NCI-H82 (cell line): ENCODE results near the gene RAB26.

ENCODE experiments used
- DNase-seq: peaks from one replicate; lab custom pipeline; 2025; lab: John Stamatoyannopoulos, UW

Gene RAB26

DNA sequence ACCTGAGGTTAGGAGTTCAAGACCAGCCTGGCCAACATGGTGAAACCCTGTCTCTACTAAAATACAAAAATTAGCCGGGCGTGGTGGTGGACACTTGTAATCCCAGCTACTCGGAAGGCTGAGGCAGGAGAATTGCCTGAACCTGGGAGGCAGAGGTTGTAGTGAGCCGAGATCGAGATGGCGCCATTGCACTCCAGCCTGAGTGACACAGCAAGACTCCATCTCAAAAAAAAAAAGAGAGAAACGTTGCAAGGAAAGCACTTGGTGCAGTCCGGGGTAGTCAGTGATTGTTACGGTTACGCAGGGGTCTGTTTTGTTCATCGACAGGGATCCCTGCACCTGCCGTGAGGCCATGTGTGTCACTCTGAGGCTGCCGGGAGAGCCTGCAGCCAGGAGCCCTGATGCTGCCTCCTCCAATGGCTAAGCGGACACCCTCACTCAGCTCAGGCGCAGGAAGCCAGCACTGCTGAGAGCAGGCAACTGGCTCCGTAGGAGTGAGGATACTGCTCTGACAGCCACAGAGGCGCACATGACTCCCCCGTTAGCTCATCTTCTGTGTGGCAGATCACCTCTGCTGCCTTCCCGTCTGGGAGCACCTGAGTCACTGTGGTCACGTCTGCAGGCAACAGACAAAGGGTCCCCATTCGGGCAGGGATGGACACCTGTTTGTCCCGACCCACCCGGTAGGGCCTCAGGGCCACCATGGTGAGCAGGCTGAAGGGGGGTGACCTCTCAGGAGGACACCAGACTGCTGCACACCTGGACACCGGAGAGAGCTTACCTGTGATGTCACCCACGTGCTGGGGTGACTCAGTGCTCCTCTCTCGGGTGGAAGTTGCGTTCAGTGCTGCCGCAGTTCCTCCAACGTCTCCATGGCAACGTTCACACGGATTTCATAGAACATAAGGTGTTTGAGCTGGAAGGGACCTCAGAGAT, 5.2 kb upstream of the RAB26 start:
- DNase-seq = no peak

DNA sequence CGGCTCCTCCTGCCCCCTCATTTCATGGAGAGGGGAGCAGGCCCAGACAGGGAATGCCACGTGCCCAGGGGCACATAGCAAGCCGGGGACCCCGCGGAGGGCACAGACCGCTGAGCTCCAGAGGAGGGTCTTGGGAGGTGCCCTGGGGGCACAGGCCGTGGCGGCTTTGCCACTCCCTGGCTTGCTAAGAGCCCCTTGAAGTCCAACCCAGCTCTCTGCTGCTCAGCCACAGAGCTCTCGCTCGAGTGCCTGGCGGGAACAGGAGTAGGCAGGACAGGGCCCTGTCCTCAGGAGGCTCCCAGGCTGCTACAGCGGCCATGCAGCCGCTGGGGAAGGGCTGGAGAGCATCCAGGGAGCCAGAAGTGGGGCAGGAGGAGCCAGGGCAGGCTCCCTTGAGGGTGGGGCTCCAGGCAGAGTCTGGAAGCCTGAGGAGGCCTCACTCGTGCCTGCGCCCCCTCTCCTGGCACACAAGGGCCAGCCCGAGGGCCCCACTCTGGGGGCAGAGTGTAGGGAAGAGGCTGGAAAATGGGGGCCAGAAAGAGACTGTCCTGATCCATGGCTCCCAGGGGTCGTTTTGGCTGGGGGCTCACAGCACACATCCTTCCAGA, 4.4 kb upstream of the RAB26 start:
- DNase-seq = no peak

- DNase-seq = no peak
These were observed 2.6 kb upstream of the RAB26 start for GRCh38 chr16:2145843-2146242.

GRCh38 chr16:2147378-2147777, 1.0 kb upstream of the RAB26 start:
- peak; percentile 52 for DNase-seq

DNA sequence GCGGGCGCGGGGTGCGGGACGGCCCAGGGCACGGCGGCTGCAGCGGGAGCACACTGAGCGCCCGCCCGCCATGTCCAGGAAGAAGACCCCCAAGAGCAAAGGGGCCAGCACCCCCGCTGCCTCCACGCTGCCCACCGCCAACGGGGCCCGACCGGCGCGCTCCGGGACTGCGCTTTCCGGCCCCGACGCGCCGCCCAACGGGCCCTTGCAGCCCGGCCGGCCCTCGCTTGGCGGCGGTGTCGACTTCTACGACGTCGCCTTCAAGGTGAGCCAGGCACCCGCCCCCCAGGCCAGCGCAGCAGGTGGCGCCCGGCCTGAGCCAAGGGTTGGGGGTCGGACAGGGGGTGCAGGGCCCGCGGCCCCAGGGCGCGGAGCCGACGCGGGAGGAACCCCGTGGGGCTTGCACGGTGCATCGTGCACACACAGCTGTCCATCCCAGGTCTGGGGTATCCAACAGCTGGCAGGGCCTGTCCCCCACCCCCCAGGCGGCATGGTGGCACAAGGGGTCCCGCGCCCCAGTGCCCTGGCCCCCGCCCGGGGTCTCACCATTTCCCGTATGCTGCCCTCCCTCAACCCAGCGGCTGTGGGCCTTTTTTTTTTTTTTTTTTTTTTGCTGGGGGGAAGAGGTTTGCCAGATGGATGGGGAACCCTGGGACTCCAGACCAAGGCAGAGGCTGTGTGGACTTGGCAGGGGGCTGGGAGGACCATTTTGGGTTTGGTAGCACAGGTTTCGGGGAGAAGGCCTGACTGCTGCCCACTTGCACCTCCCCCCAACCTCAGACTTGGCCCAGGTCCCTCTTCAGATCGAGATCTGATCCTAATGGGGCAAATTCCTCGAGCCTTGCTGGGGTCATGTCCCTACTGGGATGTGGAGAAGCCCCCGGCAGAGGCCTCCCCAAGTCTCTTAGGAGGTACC, 547 bp downstream of the RAB26 start:
- peak; percentile 72 for DNase-seq

DNA sequence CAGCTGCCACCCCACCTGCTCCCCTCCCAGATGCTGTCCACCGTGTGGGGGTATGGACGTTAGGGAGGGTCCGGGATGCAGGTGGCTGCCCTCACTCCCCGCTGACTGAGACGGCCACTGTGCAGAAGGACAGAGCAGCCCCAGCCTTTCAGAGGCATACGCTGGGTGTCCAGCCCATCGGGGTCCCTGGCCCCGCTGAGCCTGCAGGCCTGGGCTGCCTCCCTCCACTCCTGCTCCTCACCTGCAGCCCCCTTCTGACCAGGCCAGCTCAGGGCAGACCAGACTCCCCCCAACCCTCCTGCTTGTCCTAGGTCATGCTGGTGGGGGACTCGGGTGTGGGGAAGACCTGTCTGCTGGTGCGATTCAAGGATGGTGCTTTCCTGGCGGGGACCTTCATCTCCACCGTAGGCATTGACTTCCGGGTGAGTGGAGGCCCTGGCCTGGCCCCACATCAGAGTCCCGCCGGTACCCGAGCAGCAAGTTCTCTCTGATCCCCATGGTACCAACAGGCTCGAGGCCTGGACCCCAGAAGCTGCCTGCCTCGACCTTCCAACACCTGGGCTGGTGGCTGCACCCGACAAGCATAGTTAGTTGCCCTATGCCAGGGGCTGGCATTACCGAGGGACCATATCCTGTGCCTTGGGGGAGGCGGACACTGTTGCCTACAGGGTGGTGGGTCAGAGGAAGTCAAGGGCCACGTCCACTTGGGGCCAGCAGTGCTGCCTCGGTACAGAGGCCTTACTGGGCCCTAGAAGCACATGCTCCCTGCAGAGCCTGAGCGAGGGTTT, 1.4 kb downstream of the RAB26 start:
- peak; percentile 78 for DNase-seq

DNA sequence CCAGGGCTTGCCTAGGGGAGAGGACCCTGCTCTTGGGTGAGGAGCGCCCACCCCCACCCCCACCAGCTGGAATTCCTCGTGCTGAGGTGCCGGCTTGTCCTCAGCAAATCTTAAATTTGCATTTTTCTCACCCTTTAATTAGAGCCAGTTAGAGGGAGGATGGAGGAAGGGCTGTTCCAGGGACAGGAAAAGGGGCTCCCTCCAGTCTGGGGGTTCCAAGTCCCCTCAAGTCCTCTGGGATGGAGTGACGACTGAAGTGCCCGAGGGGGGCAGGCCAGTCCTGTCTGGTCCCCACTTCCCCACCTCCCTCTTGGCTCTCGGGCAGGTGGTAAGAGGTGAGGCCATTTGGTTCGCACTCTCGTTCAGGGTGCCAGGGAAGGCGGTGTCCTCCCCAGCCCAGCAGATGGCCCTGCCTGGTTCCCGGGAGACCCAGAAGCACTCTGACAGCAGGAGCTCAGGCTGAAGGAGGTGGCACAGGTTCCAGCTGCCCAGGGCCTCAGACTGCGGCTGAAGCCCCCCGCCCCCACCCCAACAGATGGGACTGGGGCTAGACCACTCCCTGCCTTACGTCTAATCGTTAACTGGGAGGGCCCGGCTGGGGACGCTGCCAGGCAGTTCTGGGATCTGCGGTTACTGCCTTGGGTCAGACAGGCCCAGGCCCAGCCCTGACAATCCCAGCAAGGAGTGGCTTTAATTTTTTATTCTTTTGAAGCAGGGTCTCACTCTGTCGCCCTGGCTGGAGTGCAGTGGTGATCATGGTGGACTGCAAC, 2.2 kb downstream of the RAB26 start:
- peak; percentile 99 for DNase-seq

GRCh38 chr16:2151188-2152091, 3.0 kb downstream of the RAB26 start:
- peak; percentile 92 for DNase-seq

DNA sequence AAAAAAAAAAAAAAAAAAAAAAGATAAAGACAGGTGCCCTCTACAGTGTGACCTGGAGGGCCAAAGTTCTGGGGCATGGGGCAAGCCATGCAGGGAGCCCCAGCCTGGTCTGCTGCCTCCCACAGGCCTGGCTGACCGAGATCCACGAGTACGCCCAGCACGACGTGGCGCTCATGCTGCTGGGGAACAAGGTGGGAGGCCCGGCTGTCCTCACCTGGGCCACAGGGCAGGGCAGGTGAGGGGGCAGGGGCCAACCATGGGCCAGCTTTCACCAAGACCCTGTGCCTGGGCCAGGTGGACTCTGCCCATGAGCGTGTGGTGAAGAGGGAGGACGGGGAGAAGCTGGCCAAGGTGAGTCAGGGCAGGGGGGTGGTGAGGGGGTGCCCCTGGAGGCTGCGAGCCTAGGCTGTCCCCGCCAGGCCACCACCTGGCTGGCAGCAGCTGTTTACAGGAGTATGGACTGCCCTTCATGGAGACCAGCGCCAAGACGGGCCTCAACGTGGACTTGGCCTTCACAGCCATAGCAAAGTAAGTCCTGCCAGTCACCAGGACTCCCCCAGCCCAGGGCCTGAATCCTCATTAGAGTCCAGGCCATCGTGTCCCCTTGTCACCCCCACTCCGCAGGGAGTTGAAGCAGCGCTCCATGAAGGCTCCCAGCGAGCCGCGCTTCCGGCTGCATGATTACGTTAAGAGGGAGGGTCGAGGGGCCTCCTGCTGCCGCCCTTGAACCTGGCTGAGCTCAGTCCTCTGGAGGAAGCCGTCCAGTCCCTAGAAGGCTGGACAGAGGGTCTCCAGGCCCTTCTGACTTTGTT, 4.5 kb downstream of the RAB26 start:
- peak; percentile 65 for DNase-seq

- peak; percentile 76 for DNase-seq
These were observed 6.2 kb downstream of the RAB26 start for GRCh38 chr16:2154533-2155090.

DNA sequence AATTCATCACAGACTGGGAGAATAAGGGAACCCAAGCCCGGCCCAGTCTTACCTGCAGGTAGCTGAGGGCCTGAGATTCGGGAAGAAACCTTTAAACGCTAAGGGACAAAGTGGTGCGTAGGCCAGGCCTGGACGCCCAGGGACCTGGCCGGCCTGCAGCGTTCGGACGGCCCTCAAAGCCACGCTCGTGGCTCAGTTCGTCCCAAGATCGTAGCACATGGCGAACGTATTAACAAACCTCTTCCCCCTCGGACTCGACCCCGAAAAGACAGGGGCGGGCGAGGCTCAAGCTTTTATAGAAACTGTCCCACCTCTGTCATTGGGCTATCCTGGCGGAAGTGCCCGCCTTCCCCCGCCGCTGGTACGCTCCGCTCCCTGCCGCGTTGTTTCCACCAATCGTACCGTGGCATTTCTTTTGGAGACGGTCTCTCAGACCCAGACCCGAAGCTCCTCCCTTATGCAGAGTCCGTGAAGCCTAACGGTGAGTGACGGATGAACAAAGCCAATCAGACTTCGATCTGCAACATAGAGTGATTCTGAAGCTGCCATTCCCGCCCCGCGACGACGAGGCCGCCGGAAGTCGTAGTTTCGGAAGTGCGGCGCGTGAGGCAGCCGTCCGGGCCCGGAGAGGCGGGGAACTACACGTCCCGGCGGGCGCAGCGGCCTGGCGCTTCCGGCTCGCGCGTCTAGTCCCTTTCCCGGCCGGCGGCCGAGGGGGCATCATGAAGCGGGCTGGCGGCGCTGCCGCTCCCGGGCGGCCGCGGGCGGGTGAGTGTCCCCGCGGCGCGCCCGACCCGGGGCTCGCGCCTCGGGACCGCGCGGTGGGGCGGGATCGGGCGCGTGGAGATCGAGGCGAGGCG, 6.9 kb downstream of the RAB26 start, which contains the start of gene TRAF7:
Gene TRAF7, plus strand, starts transcription at position 692 of the 860 bp plus-strand sequence. CDS start 8,139 bp downstream, outside the sequence.
- DNase-seq = peak; percentile 100

DNA sequence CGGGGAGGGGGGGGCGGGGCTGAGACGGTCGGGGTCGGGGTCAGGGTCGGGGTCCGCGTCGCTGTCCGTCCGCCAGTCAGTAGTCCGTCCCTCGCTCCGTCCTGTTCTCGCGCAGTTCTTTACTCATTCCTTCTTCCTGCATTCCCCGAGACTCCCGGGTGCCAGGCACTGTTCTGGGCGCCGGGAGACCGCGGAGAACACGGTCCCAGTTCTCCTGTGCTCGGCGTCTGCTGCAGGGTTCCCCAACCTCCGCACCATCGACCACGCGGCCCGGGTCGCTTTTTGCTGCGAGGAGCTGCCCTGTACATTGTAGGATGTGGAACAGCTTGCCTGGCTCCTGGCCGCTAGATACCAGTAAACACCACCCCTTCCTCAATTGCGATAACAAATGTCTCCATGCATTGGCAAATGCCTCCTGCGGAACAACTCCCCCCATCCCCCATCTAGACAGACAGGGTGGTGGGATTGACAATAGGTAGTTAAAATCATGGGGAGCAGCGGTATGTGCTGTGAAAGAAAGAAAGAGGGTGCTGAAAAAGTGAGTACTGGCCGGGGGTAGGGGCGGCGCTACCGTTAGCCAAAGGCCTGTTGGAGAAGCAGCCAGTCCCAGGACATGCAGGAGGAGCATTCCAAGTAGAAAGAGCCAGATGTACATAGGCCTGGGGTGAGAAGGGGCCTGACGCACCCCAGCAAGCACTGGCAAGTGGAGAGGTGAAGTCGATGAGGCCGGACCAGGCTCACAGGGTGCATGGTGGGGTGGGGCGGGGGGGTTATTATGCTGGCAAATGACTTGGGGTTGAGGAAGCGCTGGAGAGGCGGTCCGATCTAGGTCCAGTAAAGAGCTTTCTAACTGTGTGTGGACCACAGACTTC, 7.8 kb downstream of the RAB26 start:
- peak; percentile 35 for DNase-seq

DNA sequence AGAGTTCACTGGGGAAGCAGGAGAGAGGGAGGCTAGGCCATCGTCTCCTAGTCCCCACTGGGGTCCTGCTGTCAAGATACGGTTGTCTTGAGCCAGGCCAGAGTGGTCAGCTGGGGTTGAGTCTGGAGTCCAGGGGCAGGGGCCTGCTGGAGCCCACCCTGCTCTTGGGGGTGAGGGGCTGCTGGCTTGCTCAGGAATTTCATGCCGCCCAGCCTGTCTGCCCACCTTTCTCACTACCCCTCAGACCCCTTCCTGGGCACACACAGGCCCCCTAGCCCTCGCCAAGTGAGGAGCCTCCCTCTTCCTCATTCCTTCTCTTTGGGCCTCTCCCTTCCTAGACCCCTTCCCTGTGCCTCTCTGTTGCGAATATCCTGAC, 8.4 kb downstream of the RAB26 start:
- DNase-seq = no peak

DNA sequence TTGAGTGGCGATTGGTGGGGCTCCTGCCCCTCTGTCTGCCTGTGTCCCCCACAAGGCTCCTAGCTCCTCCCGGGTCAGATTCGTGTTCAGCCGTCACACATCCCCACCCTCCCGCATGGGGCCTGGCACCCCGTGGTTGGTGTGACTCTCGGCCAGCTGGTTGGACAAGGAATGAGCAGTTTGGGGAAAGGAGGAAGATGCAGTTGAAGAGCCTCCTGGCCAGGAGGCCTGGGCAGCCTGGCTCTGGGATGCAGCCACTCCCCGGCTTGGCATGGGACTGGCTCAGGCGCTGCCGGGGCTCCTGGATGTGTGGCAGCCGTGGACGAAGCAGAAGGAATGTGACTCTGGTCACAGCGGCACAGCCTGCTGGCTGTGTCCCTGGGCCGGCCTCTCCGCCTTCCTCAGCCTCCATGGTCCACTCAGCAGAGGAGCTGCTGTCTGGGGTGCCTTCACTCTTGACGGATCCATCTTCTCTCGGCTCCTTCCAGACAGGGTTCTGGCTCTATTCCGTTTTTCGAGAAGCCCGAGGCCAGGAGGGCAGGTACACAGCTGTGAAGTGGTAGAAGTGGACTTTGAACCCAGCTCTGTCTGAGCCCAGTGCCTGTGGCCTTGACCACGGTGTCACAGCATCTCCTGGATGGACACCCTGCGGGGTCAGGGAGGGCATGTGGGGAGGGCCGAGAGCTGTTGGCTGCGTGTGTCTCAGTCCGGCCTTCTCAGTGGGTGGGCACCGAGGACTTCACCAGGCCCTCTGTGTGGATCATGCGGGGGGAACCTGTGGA, 9.2 kb downstream of the RAB26 start:
- no peak for DNase-seq

- no peak for DNase-seq
These were observed 9.8 kb downstream of the RAB26 start for GRCh38 chr16:2158262-2158638.
